CD4-positive, alpha-beta T cell (primary cell): Measurements from ENCODE around the gene ADO. TPM values are rescaled to one million over a fixed set of nuclear protein-coding genes. Genes with fewer than 3 reads are reported as not detected.

ENCODE experiments used
- ATAC-seq: fragments of 200-7000 bp; cut with Tn5 transposase; one replicate; pipeline ENCODE4 v1.10.0; 2022; ENCODE audit warnings: mild to moderate bottlenecking; ENCODE audit not compliant: poor library complexity
- CTCF ChIA-PET: fragments of 350-600 bp; sonication (Branson Sonifier 250); formaldehyde crosslinking; loops from one replicate; lab custom pipeline; 2021; ENCODE audit warnings: antibody characterized with exemption, inconsistent platforms; lab: Charles Lee
- POLR2A ChIA-PET: fragments of 350-600 bp; sonication (Branson Sonifier 250); formaldehyde crosslinking; loops from one replicate; lab custom pipeline; 2021; ENCODE audit warnings: antibody characterized with exemption, inconsistent platforms; lab: Charles Lee
- DNase-seq, 14 experiments: peaks; one replicate each; pipeline ENCODE4 v3.0.0-alpha.2; 2013 to 2020; ENCODE audit warnings: mixed read lengths in 2 of 14
- H3K27ac ChIP-seq, 2 donors: one replicate each; pipeline versions ENCODE4 v1.5.1 to v1.7.0; 2013; ENCODE audit warnings: low read length in 2 of 2, low read depth in 1 of 2, mild to moderate bottlenecking in 1 of 2
- H3K27me3 ChIP-seq, 2 experiments: 1 replicate in 1 of 2; 2 replicates in 1 of 2; pipeline versions ENCODE4 v1.6.1 to v1.7.0; 2013; ENCODE audit warnings: low read length in 2 of 2, control low read depth in 1 of 2, mild to moderate bottlenecking in 1 of 2, moderate library complexity in 1 of 2; ENCODE audit not compliant: insufficient read depth in 2 of 2, control insufficient read depth in 1 of 2
- H3K36me3 ChIP-seq: one replicate; pipeline ENCODE4 v1.6.1; 2013; ENCODE audit warnings: low read length, control low read depth; ENCODE audit not compliant: insufficient read depth
- H3K4me1 ChIP-seq: one replicate; pipeline ENCODE4 v1.6.1; 2013; ENCODE audit warnings: low read length, control low read depth; ENCODE audit not compliant: insufficient read depth
- H3K4me3 ChIP-seq: one replicate; pipeline ENCODE4 v1.5.1; 2013; ENCODE audit warnings: mild to moderate bottlenecking, low read length, moderate library complexity
- H3K9me3 ChIP-seq, 2 experiments: 1 replicate in 1 of 2; 2 replicates in 1 of 2; pipeline versions ENCODE4 v1.6.1 to v1.7.0; 2013; ENCODE audit warnings: low read length in 2 of 2, mild to moderate bottlenecking in 2 of 2, control low read depth in 1 of 2, moderate library complexity in 1 of 2; ENCODE audit not compliant: control insufficient read depth in 1 of 2, insufficient read depth in 1 of 2
- H3K27ac Mint-ChIP-seq: one replicate; pipeline ENCODE4 v1.8.0; 2020; ENCODE audit warnings: mixed read lengths
- H3K27me3 Mint-ChIP-seq: one replicate; pipeline ENCODE4 v1.8.0; 2021; ENCODE audit warnings: mixed read lengths
- H3K36me3 Mint-ChIP-seq: one replicate; pipeline ENCODE4 v1.8.0; 2021; ENCODE audit warnings: low read depth, mixed read lengths
- H3K4me1 Mint-ChIP-seq: one replicate; pipeline ENCODE4 v1.8.0; 2021; ENCODE audit warnings: low read depth, mixed read lengths
- H3K4me3 Mint-ChIP-seq: one replicate; pipeline ENCODE4 v1.8.0; 2020; ENCODE audit warnings: mild to moderate bottlenecking, mixed read lengths
- H3K9me3 Mint-ChIP-seq: one replicate; pipeline ENCODE4 v1.8.0; 2020; ENCODE audit warnings: mixed read lengths
- CTCF ChIP-seq: fragments of 200-600 bp; IDR thresholded peaks from one replicate; pipeline ENCODE4 v1.8.0; 2022; ENCODE audit warnings: antibody characterized with exemption, mild to moderate bottlenecking
- intact Hi-C, 2 experiments: fragments of 100-400 bp; cut with DNase I in 1 of 2; cut with micrococcal nuclease in 1 of 2; formaldehyde crosslinking; loops; one replicate each; pipeline versions ENCODE4 v1.15.1 to v1.9.0; 2023 to 2025; cut with DNase I, micrococcal nuclease
- total RNA-seq, 174 experiments: library from RNA in 2 of 174; stranded (reverse) in 2 of 174; gene quantifications; one replicate each; pipeline ENCODE4 v1.2.3 and lab custom pipeline; 2021 to 2026

Gene ADO
- total RNA-seq, 2 experiments from 2014 or later = 14.3 to 15.9 TPM

GRCh38 chr10:62806251-62806650, 1.7 kb downstream of the ADO start:
- CTCF ChIA-PET = interaction anchor here (0.9 to 3.5 kb wide), 4 partner anchors 11 to 74 kb away, joined by 3 to 19 read pairs (median 4); partner anchors contain the start of gene EGR2
- intact Hi-C loops = no loop called here
- H3K4me3 Mint-ChIP-seq = peak overlapping the region; percentile 92
- H3K27ac ChIP-seq = no peak overlapping the region
- no peak for TF ChIP-seq CTCF
- H3K9me3 ChIP-seq = no peaks in the 10 kb centered on the region
- H3K4me3 ChIP-seq = peak overlapping the region; percentile 64
- H3K9me3 Mint-ChIP-seq = no peaks in the 10 kb centered on the region
- DNase-seq (peak in 1 of 14 experiments; percentile 6), ATAC-seq (no peak)
- H3K4me1 Mint-ChIP-seq = peaks cover 59% of the 10 kb centered on the region
- H3K36me3 ChIP-seq = peaks cover 2% of the 10 kb centered on the region
- peaks cover 20% of the 10 kb centered on the region for H3K4me1 ChIP-seq
- POLR2A ChIA-PET = interaction anchor here (3.5 to 5.6 kb wide), 3 partner anchors 11 to 168 kb away, joined by 27 to 106 read pairs (median 56); partner anchors contain the start of gene EGR2
- no peaks in the 10 kb centered on the region for H3K27me3 Mint-ChIP-seq
- H3K36me3 Mint-ChIP-seq = peaks cover 35% of the 10 kb centered on the region
- peak overlapping the region; percentile 94 for H3K27ac Mint-ChIP-seq
- no peaks in the 10 kb centered on the region for H3K27me3 ChIP-seq

DNA sequence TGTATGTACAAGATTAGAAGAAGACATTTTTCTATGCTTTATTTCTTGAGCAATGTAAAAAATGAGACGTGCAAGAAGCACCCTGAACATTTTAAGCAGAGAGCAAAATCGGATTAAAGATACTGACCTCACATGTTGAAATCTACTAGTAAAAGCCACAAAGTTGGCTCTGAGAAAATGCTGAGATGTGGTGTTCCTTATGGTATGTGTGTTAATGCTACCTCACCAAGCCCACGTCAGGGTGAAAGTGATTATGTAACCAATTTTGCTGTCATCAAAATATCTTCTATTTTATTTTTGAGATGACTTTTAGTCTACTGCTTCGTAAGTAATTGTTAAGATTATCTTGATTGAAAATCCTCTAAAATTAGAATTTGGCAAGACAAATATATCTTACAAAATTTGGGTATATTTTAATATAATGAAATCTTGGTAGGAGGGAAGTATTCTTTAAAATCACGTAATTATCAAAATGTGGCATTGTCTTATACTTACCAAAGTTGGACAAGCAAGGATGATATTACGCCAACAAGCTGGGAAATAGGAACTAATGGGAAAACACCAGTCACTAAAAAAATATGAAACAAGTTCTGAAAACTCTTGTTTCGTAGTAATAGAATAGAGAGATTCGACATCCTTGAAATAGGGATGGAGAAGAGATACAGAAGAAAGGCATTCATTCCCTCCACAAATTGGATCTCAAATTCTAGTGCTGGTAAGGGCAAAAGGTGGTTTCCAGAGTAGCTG, 5.8 kb downstream of the ADO start:
- H3K4me1 ChIP-seq = peaks cover 35% of the 10 kb centered on the region
- intact Hi-C loops = loop anchor here (10.0 kb wide), 3 partner anchors 286 to 906 kb away; partner anchors contain the start of gene ARID5B (in 1 of the 2)
- DNase-seq = no peak

More for the DNA sequence above, 5.8 kb downstream of the ADO start:
- Histone ChIP-seq H3K27ac (no peak overlapping the region), H3K4me3 (no peak overlapping the region), H3K9me3 (no peaks in the 10 kb centered on the region), H3K36me3 (peaks cover 2% of the 10 kb centered on the region), H3K27me3 (peaks cover 8 to 10% of the 10 kb centered on the region in 2 experiments)
- H3K4me1 Mint-ChIP-seq = peaks cover 81% of the 10 kb centered on the region
- no peak for ATAC-seq
- TF ChIP-seq CTCF = no peak
- H3K27ac Mint-ChIP-seq = peak overlapping the region; percentile 68
- no peak overlapping the region for H3K4me3 Mint-ChIP-seq
- peaks cover 30% of the 10 kb centered on the region for H3K36me3 Mint-ChIP-seq
- POLR2A ChIA-PET = interaction anchor here (0.5 kb wide), 1 partner anchor 342 kb away, joined by 3 read pairs; no protein-coding TSS in a partner anchor
- CTCF ChIA-PET = interaction anchor here (0.6 kb wide), 2 partner anchors 25 to 101 kb away, joined by 3 read pairs; no protein-coding TSS in a partner anchor
- H3K27me3 Mint-ChIP-seq = peaks cover 12% of the 10 kb centered on the region
- no peaks in the 10 kb centered on the region for H3K9me3 Mint-ChIP-seq
